Right lobe of liver (tissue), 6 donors: ENCODE results near the gene COQ4. TPM values are rescaled to one million over a fixed set of nuclear protein-coding genes. Genes with fewer than 3 reads are reported as not detected.

ENCODE experiments used
- ATAC-seq, 4 donors: fragments of 200-7000 bp; cut with Tn5 transposase; one replicate each; pipeline ENCODE4 v1.9.1; 2020; ENCODE audit warnings: mild to moderate bottlenecking in 4 of 4, moderate library complexity in 4 of 4
- DNase-seq, 3 donors: peaks; one replicate each; pipeline ENCODE4 v3.0.0-alpha.2; 2020
- H3K27ac ChIP-seq, 3 donors: fragments of 200-600 bp; one replicate each; pipeline ENCODE4 v1.8.0; 2022
- H3K27me3 ChIP-seq, 2 donors: fragments of 200-600 bp; one replicate each; pipeline ENCODE4 v1.8.0; 2022
- H3K36me3 ChIP-seq, 4 donors: fragments of 200-600 bp; sonication (generic) in 1 of 4; one replicate each; pipeline versions ENCODE4 v1.5.1 to v1.8.0; 2017 to 2022; ENCODE audit warnings: control low read depth in 1 of 4
- H3K4me1 ChIP-seq, 4 donors: fragments of 200-600 bp; sonication (generic) in 1 of 4; one replicate each; pipeline versions ENCODE4 v1.5.1 to v1.8.0; 2017 to 2022; ENCODE audit warnings: control low read depth in 1 of 4
- H3K4me3 ChIP-seq, 3 donors: fragments of 200-600 bp; one replicate each; pipeline ENCODE4 v1.8.0; 2022
- H3K9me3 ChIP-seq, 4 donors: fragments of 200-600 bp; sonication (generic) in 1 of 4; one replicate each; pipeline versions ENCODE4 v1.5.1 to v1.8.0; 2017 to 2022; ENCODE audit warnings: control low read depth in 1 of 4
- POLR2A ChIP-seq: fragments of 450-650 bp; IDR thresholded peaks from one replicate; pipeline ENCODE4 v1.6.1; 2017; ENCODE audit warnings: antibody characterized with exemption, mild to moderate bottlenecking
- WGBS: methylation state at CpG from one replicate; pipeline ENCODE4 v1.1.6; 2018; ENCODE audit warnings: low coverage, low lambda C conversion rate; ENCODE audit not compliant: insufficient coverage; ENCODE audit errors: missing lambda C conversion rate; 5-methylcytosine and 5-hydroxymethylcytosine counted together
- intact Hi-C, 2 donors: fragments of 100-400 bp; cut with DNase I; formaldehyde crosslinking; loops; one replicate each; pipeline versions ENCODE4 v1.11.2 to v1.14.1; 2022
- long read RNA-seq: library from polyadenylated mRNA; unstranded; transcript quantifications from one replicate; pipeline ENCODE4 v2.0.0, GENCODE V29; 2019
- total RNA-seq, 6 experiments: library from RNA; depleted of rRNA in 2 of 6; stranded (reverse); fragments of >200 nt in 2 of 6; fragmentation: NEBNext Ultra II Directional in 3 of 6; extraction: Animal tissue kit (Norgen Biotek cat#: 25700) in 3 of 6; gene quantifications; one replicate each; pipeline versions ENCODE4 v1.1.0 to v1.2.4, GENCODE V29; 2016 to 2023
- TF ChIP-seq, protein P1 (sequence below), 4 donors: fragments of 200-600 bp in 3 of 4; fragments of 450-650 bp in 1 of 4; IDR thresholded peaks; one replicate each; pipeline versions ENCODE4 v1.5.1 to v1.8.0; 2016 to 2022; ENCODE audit warnings: antibody characterized with exemption in 4 of 4, mild to moderate bottlenecking in 2 of 4
- donor health status: DM: no; HTN: yes; CAD: no.
- donor health status: DM: no; HTN: no; CAD: no.
- donor health status: DM: no; HTN: no; CAD: no.
- donor health status: DM: no; HTN: yes; CAD: no.
- donor health status: DM: no; HTN: yes; CAD: no.

Gene COQ4
- 10 to 100 TPM; 22.3 to 67.5 (median 30.3) TPM for total RNA-seq
- long read RNA-seq, partial matches to known transcripts, result 1 of 6 reads
- long read RNA-seq, other reads (novel, unspliced or antisense), result 1 of 6 reads

DNA sequence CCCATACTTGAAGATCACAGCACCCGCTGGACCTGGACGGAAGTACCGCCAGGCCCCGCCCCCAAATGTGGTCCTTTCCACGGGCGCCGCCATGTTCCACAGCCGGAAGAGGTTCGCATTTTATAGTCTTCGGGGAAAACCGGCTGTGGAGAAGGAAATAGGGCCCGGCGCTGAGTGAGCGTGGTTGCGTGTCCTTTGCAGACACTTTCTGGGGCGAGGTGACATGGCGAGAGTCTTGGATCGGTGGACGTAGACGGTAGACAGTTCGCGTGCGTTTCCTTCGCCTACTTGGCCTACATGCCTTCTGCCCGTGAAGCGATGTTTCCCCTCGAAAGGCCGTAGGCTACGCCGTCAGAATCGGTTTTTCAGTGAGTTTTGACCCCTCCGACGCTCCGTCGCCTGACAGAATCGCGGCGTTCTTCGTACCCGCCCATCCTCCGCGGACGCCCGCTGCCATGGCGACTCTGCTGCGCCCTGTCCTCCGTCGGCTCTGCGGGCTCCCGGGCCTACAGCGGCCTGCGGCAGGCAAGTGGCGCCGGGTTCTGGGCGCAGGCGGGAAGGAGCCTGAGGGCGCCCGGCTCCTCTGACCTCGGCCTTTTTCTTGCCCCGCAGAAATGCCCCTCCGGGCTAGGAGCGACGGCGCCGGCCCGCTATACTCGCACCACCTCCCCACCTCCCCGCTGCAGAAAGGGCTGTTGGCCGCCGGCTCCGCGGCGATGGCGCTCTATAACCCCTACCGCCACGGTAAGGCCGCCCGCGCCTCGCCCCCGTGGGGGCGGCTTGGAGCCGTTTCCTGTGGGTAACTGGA lies at the start of gene COQ4, which contains the start of gene TRUB2:
COQ4 (plus strand) TSS at position 436 of the 808 bp plus-strand sequence; CDS start at position 456, 20 bp downstream.
TRUB2 (minus strand) TSS at position 44 of the 808 bp plus-strand sequence; CDS start at position 5, 39 bp downstream.
- Histone ChIP-seq H3K27ac (peak within 1 kb of the TSS; percentile 88 to 92 (median 92)), H3K27me3 (no peaks in the 10 kb centered on the region), H3K4me1 (peaks cover 0 to 29% (median 11%) of the 10 kb centered on the region in 4 donors), H3K9me3 (no peaks in the 10 kb centered on the region), H3K36me3 (peaks cover 0 to 7% (median 3%) of the 10 kb centered on the region in 4 donors), H3K4me3 (peak within 1 kb of the TSS; percentile 93 to 99 (median 97))
- peak; percentile 37 for TF ChIP-seq POLR2A
- TF ChIP-seq, protein P1, sequence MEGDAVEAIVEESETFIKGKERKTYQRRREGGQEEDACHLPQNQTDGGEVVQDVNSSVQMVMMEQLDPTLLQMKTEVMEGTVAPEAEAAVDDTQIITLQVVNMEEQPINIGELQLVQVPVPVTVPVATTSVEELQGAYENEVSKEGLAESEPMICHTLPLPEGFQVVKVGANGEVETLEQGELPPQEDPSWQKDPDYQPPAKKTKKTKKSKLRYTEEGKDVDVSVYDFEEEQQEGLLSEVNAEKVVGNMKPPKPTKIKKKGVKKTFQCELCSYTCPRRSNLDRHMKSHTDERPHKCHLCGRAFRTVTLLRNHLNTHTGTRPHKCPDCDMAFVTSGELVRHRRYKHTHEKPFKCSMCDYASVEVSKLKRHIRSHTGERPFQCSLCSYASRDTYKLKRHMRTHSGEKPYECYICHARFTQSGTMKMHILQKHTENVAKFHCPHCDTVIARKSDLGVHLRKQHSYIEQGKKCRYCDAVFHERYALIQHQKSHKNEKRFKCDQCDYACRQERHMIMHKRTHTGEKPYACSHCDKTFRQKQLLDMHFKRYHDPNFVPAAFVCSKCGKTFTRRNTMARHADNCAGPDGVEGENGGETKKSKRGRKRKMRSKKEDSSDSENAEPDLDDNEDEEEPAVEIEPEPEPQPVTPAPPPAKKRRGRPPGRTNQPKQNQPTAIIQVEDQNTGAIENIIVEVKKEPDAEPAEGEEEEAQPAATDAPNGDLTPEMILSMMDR (IDR thresholded peaks at IDR 0.05), result no peak
- intact Hi-C loops, result no loop called here
- 0% methylated on average over 33 of the region's 83 CpGs for WGBS
- DNase-seq, result peak; percentile 93 to 94 (median 94)
- peak; percentile 95 to 97 (median 97) for ATAC-seq

DNA sequence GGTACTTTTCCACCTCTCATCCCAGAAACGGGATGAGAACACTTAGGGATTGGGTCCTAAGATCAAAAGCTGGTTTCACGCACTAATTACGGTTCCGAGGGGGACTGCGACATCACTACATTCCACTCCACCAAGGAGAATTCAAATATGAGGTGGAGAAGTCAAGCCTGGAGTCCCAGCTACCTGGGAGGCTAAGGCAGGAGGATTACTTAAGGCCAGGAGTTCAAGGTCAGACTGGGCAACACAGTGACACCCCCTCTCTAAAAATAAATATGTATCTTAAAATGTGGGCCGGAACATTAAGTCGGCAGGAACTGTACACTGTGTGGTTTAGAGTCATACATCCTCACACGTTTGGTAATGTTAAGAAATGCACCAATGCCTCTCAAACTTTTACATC lies 48.4 kb upstream of the COQ4 start:
- ATAC-seq, result no peak
- Histone ChIP-seq H3K27me3 (no peaks in the 10 kb centered on the region), H3K36me3 (peaks cover 0 to 28% (median 8%) of the 10 kb centered on the region in 4 donors), H3K4me1 (peaks cover 0 to 19% (median 4%) of the 10 kb centered on the region in 4 donors), H3K27ac (no peak overlapping the region), H3K4me3 (no peak overlapping the region), H3K9me3 (no peaks in the 10 kb centered on the region)
- intact Hi-C loops, result no loop called here
- no peak for DNase-seq
- WGBS, result 60% methylated on average over 8 of the region's 8 CpGs
- no peak for TF ChIP-seq POLR2A

- Histone ChIP-seq H3K4me1 (peaks cover 0 to 19% (median 4%) of the 10 kb centered on the region in 4 donors), H3K27me3 (no peaks in the 10 kb centered on the region), H3K9me3 (no peaks in the 10 kb centered on the region), H3K27ac (peak within 1 kb of the TSS; percentile 74 to 83 (median 79)), H3K36me3 (peaks cover 0 to 26% (median 8%) of the 10 kb centered on the region in 4 donors), H3K4me3 (peak within 1 kb of the TSS; percentile 89 to 96 (median 94))
- TF ChIP-seq, protein P1 (IDR thresholded peaks at IDR 0.05), result no peak
- TF ChIP-seq POLR2A, result no peak
- ATAC-seq (peak; percentile 58 to 69 (median 64)), DNase-seq (no peak)
- intact Hi-C loops, result no loop called here
- under 1% methylated on average over 15 of the region's 57 CpGs for WGBS
These were observed 47.2 kb upstream of the COQ4 start, which contains the start of gene GOLGA2 for GRCh38 chr9:128275198-128276007. TSS of gene GOLGA2 (minus strand) at chr9:128276007. CDS start at chr9:128275976, 31 bp downstream.

DNA sequence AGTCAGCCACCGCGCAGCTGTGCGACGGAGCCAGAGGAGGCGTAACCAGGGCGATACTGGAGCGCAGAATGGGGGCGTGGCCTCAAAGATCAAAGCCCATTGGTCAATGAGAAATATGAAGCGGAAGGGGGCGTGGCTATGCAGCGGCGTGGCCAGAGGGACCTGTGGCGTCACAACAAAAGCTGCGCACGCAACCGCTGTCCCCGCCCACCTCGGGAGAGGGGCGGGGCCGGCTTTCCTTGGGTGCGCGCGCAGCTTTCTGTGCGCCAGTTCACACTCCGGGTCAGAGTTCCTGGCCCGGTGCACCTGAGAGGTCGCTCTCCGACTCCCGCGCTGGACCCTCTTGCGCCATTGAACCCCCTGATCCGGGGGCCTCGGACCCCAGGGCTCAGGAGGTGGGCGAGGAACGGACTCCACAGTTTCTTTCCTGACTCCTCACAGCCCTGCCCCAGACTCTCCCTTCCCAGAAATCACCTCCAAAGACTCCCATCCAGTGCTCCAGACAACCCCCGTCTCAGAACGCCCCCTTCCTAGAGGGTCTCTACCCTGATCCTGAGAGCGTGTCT lies 46.5 kb upstream of the COQ4 start, which contains the start of gene SWI5:
SWI5 (plus strand) TSS at position 269 of the 566 bp plus-strand sequence.
- 0% methylated on average over 23 of the region's 38 CpGs for WGBS
- peak; percentile 100 for DNase-seq

More for the DNA sequence above, 46.5 kb upstream of the COQ4 start, which contains the start of gene SWI5:
- peaks cover 0 to 19% (median 4%) of the 10 kb centered on the region in 4 donors for H3K4me1 ChIP-seq
- peak within 1 kb of the TSS; percentile 89 to 96 (median 94) for H3K4me3 ChIP-seq
- TF ChIP-seq, protein P1 (IDR thresholded peaks at IDR 0.05), result no peak
- TF ChIP-seq POLR2A, result peak; percentile 96
- no peaks in the 10 kb centered on the region for H3K9me3 ChIP-seq
- intact Hi-C loops, result no loop called here
- no peaks in the 10 kb centered on the region for H3K27me3 ChIP-seq
- H3K36me3 ChIP-seq, result peaks cover 0 to 23% (median 8%) of the 10 kb centered on the region in 4 donors
- peak; percentile 95 to 97 (median 96) for ATAC-seq
- peak within 1 kb of the TSS; percentile 74 to 83 (median 79) for H3K27ac ChIP-seq
